Activated CD8-positive, alpha-beta memory T cell treated with anti-CD3 and anti-CD28 coated beads for 1 hour (primary cell): ENCODE data around the gene OBSL1.

Experiments used
- DNase-seq, 2 donors: peaks; one replicate each; pipeline ENCODE4 v3.0.0-alpha.2; 2020; ENCODE audit warnings: low read depth in 1 of 2; ENCODE audit errors: extremely low read depth in 1 of 2

OBSL1 gene

GRCh38 chr2:219597552-219598307 lies 26.4 kb upstream of the OBSL1 start, which contains the start of gene STK11IP:
STK11IP (plus strand) TSS chr2:219597857; CDS start chr2:219598120, 263 bp downstream.
- DNase-seq, result peak; percentile 61 to 80

- DNase-seq, result no peak
Observed at GRCh38 chr2:219596954-219597551, 25.7 kb upstream of the OBSL1 start.

DNA sequence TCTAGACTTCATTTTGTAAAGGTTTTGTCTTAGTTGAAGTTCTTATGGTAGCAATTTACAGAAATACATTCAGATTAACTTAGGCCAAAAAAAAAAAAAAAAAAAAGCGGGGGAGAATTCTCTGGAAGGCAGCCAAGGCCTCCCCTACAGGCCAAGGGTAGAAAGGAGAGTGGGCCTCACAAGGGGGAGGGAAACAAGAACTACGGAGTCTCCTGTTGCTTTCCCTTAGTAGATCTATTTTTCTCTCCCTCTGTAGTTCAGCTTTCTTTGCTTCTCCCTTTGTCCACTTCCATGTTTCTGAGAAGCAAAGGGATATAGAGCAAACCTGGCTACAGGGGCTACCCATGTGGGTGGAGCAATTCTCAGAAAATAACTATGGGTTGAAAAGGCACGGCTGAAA lies 23.9 kb upstream of the OBSL1 start:
- DNase-seq, result no peak

GRCh38 chr2:219593154-219593553 lies 21.8 kb upstream of the OBSL1 start:
- DNase-seq, result no peak

- DNase-seq, result no peak
Observed at GRCh38 chr2:219592736-219593135, 21.4 kb upstream of the OBSL1 start.

DNA sequence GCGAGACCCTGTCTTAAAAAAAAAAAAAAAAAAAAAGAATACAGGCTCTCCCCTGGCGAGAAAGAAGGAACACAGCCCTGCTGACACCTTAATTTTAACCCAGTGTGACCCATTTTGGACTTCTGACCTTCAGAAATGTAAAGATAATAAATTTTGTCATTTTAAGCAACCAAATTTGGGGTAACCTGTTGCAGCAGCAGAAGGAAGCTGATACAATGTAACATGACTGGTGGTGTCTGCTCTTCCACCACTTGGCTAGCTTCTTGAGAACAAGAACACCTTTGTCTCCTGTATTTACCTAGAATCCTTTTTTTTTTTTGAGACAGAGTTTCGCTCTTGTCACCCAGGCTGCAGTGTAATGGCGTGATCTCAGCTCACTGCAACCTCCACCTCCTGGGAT lies 19.8 kb upstream of the OBSL1 start:
- DNase-seq, result no peak

- no peak for DNase-seq
Observed at GRCh38 chr2:219581346-219581745, 10.0 kb upstream of the OBSL1 start.

GRCh38 chr2:219578811-219579613 lies 7.7 kb upstream of the OBSL1 start:
- no peak for DNase-seq

GRCh38 chr2:219576505-219577388 lies 5.4 kb upstream of the OBSL1 start:
- DNase-seq, result no peak

- no peak for DNase-seq
Observed at GRCh38 chr2:219575566-219576504, 4.5 kb upstream of the OBSL1 start.

GRCh38 chr2:219574484-219575311 lies 3.4 kb upstream of the OBSL1 start:
- no peak for DNase-seq

GRCh38 chr2:219573166-219573565 lies 1.8 kb upstream of the OBSL1 start:
- DNase-seq, result no peak

GRCh38 chr2:219572237-219573001 lies 1.1 kb upstream of the OBSL1 start, which contains the start of gene INHA:
INHA (plus strand) TSS chr2:219572310; CDS start chr2:219572375, 65 bp downstream.
- no peak for DNase-seq

GRCh38 chr2:219570924-219571310 lies 422 bp downstream of the OBSL1 start:
- DNase-seq, result no peak

DNA sequence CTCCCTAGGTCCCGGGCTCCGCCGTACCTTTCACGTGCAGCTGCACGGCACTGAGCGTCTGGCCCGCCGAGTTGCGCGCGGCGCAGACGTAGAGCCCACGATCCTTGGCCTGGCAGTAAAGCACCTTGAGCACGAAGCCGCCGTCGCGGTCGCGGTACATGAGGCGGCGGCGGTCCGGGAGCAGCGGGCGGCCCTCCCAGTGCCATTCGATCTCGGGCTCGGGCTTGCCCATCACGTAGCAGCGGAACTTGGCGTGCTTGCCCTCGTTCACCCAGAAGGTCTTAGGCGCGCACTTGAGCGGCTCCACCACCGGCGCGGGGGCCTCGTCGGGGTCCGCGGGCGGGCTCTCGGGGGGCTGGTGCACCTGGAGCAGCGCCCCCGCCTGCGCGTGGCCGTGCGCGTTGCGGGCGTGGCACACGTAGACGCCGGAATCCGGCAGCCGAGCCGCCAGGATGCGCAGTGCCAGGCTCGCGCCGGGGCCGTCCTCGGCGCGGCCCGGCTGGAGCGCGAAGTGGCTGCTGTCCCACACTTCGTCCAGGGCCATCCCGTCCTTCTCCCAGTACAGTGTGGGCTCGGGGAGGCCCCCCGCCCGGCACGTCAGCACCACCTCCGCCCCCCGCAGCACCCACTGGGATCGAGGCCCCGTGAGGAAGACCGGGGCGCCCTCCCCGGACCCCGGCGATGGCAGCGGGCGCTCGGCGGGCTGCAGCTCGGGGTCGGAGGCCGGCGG lies 980 bp downstream of the OBSL1 start:
- DNase-seq, result no peak

DNA sequence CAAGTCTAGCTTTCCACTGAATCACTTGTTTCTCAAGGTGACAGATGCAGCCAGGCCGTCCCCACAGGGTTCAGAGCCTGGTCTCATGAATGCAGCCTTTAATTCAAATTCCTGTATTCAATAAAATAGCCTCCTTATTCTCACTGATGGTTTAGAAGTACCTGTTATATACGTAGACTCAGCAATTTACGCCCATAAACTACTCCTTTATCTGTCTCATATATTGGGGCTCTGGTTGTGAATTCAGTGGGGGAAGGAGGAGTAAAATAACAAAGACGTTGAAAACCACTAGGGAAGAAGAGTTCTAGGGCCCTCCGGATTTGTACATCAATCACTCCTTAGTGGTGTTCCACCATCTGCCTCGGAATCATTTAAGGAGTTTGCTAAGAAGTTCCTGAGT lies 1.7 kb downstream of the OBSL1 start:
- no peak for DNase-seq

DNA sequence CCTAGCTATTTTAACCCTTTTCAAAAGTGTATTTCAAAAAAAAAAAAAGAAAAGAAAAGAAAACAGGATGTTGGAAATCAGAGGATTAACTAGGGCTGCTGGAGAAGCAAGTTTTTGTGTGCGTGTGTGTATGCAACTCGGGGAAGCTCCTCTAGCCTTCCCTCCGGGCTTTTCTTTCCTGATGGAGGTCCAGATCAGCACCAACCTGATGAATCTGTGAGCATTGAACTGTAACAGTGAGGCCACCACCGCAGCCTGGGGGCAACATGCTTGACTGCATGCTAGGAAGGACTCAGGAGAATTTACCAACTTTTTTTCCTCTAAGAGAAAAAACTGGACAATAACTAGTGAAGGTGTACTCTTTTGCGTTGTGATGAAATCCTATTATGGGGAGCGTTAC lies 2.3 kb downstream of the OBSL1 start:
- no peak for DNase-seq
